HG03060 (cell line): ENCODE results near the gene LCN12.
A peak's percentile ranks its signal among the peaks of the same experiment; 100 is the strongest.

Source experiments
- ATAC-seq: cut with Tn5 transposase; IDR thresholded peaks from one replicate; pipeline ENCODE4 v1.9.1; 2021; ENCODE audit warnings: low read depth, moderate number of reproducible peaks; ENCODE audit not compliant: unreplicated experiment

Gene LCN12

GRCh38 chr9:136984464-136985026 lies 32.5 kb downstream of the LCN12 start:
- no peak for ATAC-seq

GRCh38 chr9:136985027-136985602 lies 33.0 kb downstream of the LCN12 start:
- no peak for ATAC-seq

DNA sequence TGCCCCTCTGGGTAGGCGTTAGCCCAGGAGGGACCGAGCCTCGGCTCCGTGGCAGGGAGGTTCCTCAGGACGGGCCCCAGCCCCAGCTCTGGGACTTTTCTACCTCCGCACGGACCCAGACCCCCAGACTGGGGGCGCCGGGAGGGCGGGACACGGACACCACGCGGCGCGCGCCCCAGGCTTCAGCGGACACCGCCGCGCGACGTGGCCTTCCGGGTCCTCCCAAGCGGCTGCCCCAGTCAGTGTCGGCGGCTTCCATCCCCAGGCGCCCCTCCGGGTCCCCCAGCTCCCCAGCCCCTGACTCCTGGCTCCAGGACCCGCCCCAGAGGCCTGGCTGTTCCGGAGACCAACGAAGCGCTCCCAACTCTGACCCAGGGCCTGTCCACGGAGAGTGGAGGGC lies 33.8 kb downstream of the LCN12 start:
- ATAC-seq, result no peak

- ATAC-seq, result no peak
These were observed 36.8 kb downstream of the LCN12 start for GRCh38 chr9:136988872-136989271.

- no peak for ATAC-seq
These were observed 38.3 kb downstream of the LCN12 start for GRCh38 chr9:136990242-136990911.

DNA sequence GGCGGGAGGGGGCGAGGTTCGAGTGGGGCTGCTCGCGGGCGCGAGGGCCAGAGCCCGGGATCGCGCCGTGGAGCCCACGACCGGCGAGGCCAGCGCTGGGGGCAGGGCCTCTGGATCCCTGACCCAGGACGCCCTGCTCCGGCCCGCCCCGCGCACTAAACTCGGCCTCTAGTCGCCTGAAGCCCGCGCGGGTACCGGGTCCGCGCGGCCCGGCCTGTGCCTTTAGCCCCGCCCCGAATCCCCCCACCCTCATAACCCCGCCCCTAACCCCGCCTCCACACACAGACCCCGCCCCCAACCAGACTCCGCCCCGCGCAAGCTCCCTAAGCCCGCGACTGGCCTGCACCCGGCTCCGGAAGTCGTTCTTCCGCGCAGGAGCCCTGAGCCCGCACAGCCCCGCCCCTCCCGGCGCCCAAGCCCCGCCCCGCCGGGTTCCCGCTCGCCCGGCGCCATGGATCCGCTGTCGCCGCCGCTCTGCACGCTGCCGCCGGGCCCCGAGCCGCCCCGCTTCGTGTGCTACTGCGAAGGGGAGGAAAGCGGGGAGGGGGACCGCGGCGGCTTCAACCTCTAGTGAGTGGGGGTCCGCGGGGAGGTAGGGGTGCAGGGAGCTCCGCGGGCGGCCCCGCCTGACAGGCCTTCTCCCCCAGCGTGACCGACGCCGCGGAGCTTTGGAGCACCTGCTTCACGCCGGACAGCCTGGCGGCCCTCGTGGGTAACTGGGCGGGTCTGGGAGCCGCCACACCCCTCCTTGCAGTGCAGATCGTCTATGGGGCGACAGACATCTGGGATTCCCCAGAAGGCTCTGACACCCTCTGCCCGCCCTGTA lies 40.1 kb downstream of the LCN12 start, which contains the start of gene PAXX:
Gene PAXX (plus strand): TSS at position 430 of the 826 bp plus-strand sequence. CDS start 22 bp downstream, at position 452.
- peak; percentile 52 for ATAC-seq

DNA sequence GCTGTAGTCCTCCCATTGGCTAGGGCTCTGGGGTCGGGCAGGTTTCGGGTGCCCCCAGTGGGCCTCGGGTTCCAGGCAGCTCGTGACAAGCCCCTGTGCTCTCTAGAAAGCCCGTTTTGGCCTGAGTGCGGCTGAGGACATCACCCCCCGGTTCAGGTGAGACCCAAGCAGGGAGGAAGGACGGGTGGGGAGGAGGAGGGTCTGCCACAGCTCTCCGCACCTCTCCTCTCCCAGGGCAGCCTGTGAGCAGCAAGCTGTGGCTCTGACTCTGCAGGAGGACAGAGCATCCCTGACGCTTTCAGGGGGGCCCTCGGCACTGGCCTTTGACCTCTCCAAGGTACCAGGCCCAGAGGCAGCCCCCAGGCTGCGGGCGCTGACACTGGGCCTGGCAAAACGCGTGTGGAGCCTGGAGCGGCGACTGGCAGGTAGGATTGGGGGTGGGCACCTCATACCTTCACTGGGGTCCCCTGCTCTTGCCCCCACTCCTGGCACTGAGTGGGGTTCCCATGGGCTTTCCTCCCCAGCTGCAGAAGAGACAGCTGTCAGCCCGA lies 40.8 kb downstream of the LCN12 start:
- ATAC-seq, result no peak

DNA sequence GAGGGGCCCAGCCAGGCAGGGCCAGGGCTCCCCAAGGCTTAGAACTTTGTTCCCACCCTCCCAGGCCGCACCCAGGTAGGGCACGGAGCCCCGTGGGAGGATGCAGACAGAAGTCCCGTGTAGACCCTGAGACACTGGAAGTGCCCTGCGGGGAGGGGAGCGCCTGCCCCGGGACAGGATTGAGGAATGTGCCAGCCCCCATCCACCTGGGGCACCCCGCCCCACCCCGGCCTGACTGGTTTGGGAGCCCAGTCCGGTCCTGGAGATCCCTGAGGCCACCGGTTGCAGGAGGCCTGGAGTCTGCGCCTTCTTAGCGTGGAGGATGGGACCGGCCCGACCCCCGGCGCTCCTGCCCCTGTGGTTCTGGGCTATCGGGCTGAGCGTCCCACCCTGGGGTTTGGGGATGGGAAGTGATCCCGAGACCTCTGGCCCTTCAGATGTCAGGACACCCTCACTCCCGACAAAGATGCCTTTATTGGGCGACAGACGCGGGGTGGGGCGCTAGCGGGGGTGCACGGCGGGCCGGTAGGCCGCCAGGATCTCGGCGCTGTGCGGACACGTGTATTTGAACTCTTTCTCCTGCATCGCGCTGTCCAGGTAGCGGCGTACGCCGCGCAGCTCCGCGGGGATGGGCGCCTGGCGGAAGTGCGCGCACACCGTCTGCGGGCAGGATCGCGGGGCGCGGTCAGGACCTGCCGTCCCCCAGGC lies 42.3 kb downstream of the LCN12 start:
- no peak for ATAC-seq

DNA sequence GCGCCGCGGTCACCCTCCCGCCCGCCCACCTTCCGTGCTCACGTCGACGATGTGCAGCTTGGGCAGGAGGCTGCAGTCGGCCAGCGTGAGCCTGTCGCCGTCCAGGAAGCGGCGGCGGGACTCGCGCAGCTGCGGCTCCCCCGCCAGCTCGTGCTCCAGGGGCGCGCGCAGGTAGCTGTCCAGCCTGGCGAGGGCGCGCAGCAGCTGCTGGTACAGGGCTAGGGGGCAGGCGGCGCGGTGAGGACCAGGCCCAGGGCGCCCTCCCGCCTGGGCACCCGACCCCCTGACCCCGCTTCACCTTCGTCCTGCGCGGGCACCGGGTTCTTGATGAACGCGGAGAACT lies 42.8 kb downstream of the LCN12 start:
- ATAC-seq, result no peak

DNA sequence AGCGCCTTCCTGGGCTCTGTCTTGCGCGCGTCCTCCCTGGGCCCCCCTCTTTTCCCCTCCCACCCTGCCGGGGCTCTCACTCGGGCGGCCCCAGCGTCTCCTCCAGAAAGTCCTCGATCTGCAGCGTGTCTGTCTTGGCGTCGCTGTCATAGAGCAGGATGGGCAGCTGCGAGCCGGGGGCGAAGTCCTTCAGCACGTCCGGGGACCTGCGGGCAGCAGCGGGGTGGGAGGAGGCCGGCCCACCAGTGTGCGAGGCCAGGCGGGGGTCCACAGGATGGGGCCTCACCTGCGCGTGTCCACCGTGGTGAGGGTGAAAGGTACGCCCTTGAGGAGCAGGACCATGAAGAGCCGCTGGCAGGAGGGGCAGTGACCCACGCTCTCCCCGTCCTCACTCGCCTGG lies 43.3 kb downstream of the LCN12 start:
- ATAC-seq, result no peak

GRCh38 chr9:136995772-136996311 lies 43.8 kb downstream of the LCN12 start:
- no peak for ATAC-seq

GRCh38 chr9:136996361-136997292 lies 44.6 kb downstream of the LCN12 start, which contains the start of gene CLIC3:
CLIC3 (minus strand) TSS chr9:136996568; CDS start chr9:136996543, 25 bp downstream.
- ATAC-seq, result no peak

GRCh38 chr9:136997371-136997770 lies 45.3 kb downstream of the LCN12 start:
- ATAC-seq, result no peak

GRCh38 chr9:136997830-136998234 lies 45.8 kb downstream of the LCN12 start:
- ATAC-seq, result no peak

GRCh38 chr9:137000177-137000930 lies 48.3 kb downstream of the LCN12 start:
- peak; percentile 68 for ATAC-seq

DNA sequence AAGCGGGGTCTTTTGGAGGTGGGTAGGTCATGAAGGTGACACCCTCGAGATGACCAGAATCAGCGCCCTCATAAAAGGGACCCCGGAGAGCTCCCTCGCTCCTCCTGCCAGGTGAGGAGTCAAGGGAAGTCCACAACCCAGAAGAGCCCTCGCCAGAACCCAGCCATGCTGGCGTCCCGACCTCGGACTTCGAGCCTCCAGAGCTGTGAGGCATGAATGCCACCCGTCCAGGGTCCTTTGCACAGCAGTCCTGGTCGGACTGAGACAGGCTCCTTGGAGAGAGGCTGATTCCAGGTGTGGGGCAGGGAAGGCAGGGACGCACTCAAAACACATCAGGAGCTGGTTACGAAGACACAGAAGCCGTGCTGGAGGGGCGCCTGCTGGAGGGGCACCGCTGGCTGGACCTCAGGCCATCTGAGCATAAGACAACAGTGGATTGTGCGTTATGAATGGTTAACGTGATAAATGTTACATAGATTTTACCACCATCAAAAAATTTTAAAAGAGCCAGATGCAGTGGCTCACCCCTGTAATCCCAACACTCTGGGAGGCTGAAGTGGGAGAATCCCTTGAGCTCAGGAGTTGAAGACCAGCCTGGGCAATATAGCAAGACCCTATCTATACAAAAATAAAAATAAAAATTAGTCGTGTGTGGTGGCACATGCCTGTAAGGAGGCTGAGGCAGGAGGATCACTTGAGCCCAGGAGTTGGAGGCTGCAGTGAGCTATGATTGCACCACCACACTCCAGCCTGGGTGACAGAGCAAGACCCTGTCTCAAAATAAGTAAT lies 50.0 kb downstream of the LCN12 start:
- ATAC-seq, result no peak

DNA sequence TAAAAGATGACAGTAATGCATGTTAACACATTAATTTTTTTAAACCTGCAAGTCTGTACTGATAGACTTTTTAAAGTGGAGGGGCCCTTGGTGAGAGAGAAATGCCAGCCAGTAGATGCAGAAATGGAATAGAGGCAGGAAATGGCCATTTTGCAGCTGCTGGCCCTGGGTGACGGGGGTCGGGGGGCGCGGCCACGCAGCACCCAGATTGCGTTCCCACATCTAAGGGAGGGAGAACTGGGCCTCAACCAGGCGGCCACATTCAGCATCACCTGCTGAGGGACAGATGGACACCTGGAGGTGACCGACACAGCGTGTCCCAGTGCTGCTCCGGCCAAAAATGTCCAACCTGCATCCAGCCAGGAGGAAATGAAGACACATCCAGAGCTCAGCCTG lies 50.6 kb downstream of the LCN12 start:
- ATAC-seq, result no peak
